HepG2 (cell line): ENCODE measurements around the gene RMND5A. TPM values are rescaled to one million over a fixed set of nuclear protein-coding genes. Genes with fewer than 3 reads are reported as not detected.

Experiments used
- HMG20B ChIP-seq: conservative IDR thresholded peaks from 2 replicates; pipeline ENCODE4 v1.6.1; 2016; ENCODE audit warnings: missing genetic modification reagents, missing compliant biosample characterization
- HOXA5 ChIP-seq: sonication (generic); formaldehyde crosslinking; IDR thresholded peaks from 2 replicates; pipeline ENCODE4 v1.4.0; 2020; ENCODE audit warnings: missing genetic modification reagents
- MED8 ChIP-seq: sonication (generic); formaldehyde crosslinking; IDR thresholded peaks from 2 replicates; pipeline ENCODE4 v1.8.1; 2023; ENCODE audit warnings: mild to moderate bottlenecking, missing genetic modification reagents; ENCODE audit not compliant: insufficient replicate concordance
- SMC3 ChIP-seq: IDR thresholded peaks from 2 replicates; pipeline ENCODE4 v1.6.1; 2011; ENCODE audit warnings: low read length, improper control_type of control experiment
- ZNF20 ChIP-seq: sonication (generic); formaldehyde crosslinking; IDR thresholded peaks from 2 replicates; pipeline ENCODE4 v1.4.0; 2020; ENCODE audit warnings: mild to moderate bottlenecking, moderate library complexity, missing genetic modification reagents
- polyA plus RNA-seq, 8 experiments: library from polyadenylated mRNA; depleted of rRNA in 3 of 8; stranded (reverse) in 7 of 8; unstranded in 1 of 8; fragments of >200 nt; fragmentation: Illumina TruSeq in 4 of 8; extraction: Trizol in 4 of 8; gene quantifications; 2 replicates each; pipeline versions ENCODE4 v1.2.1 to v1.2.3, GENCODE V29; 2011 to 2016; ENCODE audit warnings: low read depth in 4 of 8, missing spikeins in 1 of 8, mixed read lengths in 1 of 8; ENCODE audit not compliant: insufficient read depth in 1 of 8
- total RNA-seq, 5 experiments: library from RNA; depleted of rRNA; stranded (reverse); fragments of >200 nt; fragmentation: Illumina TruSeq; extraction: Trizol; gene quantifications; 2 replicates each; pipeline ENCODE4 v1.2.3, GENCODE V29; 2016; ENCODE audit warnings: low read depth in 1 of 5
- TF ChIP-seq, protein P1 (sequence below): sonication (generic); formaldehyde crosslinking; IDR thresholded peaks from 2 replicates; pipeline ENCODE4 v1.4.0; 2020; ENCODE audit warnings: missing genetic modification reagents
- TF ChIP-seq, protein P2 (sequence below): sonication (generic); formaldehyde crosslinking; conservative IDR thresholded peaks from 2 replicates; pipeline ENCODE4 v1.8.0; 2022; ENCODE audit warnings: low read depth, missing genetic modification reagents

RMND5A gene
- total and polyA plus RNA-seq, 2 of the 13 experiments (the other 11 are each of a cell fraction or from before 2014, with no cell fraction given): 31.0 to 66.4 TPM

DNA sequence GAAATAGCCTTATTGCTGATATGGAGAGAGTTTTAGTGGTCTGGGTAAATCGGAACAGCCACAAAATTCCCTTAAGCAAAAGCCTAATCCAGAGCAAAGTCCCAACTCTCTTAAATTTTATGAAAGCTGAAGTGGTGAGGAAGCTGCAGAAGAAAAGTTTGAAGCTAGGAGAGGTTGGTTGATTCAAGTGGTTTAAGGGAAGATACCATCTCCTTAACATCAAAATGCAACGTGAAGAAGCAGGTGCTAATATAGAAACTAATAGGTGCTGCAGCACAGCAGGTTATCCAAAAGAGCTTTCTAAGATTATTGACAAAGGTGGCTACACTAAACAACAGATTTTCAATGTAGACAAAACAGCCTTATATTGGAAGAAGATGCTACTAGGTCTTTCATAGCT, 98.9 kb downstream of the RMND5A start (continued):
- no peak for TF ChIP-seq MED8
- no peak for TF ChIP-seq ZNF20 (CRISPR knock-in tag)
- TF ChIP-seq, protein P1, sequence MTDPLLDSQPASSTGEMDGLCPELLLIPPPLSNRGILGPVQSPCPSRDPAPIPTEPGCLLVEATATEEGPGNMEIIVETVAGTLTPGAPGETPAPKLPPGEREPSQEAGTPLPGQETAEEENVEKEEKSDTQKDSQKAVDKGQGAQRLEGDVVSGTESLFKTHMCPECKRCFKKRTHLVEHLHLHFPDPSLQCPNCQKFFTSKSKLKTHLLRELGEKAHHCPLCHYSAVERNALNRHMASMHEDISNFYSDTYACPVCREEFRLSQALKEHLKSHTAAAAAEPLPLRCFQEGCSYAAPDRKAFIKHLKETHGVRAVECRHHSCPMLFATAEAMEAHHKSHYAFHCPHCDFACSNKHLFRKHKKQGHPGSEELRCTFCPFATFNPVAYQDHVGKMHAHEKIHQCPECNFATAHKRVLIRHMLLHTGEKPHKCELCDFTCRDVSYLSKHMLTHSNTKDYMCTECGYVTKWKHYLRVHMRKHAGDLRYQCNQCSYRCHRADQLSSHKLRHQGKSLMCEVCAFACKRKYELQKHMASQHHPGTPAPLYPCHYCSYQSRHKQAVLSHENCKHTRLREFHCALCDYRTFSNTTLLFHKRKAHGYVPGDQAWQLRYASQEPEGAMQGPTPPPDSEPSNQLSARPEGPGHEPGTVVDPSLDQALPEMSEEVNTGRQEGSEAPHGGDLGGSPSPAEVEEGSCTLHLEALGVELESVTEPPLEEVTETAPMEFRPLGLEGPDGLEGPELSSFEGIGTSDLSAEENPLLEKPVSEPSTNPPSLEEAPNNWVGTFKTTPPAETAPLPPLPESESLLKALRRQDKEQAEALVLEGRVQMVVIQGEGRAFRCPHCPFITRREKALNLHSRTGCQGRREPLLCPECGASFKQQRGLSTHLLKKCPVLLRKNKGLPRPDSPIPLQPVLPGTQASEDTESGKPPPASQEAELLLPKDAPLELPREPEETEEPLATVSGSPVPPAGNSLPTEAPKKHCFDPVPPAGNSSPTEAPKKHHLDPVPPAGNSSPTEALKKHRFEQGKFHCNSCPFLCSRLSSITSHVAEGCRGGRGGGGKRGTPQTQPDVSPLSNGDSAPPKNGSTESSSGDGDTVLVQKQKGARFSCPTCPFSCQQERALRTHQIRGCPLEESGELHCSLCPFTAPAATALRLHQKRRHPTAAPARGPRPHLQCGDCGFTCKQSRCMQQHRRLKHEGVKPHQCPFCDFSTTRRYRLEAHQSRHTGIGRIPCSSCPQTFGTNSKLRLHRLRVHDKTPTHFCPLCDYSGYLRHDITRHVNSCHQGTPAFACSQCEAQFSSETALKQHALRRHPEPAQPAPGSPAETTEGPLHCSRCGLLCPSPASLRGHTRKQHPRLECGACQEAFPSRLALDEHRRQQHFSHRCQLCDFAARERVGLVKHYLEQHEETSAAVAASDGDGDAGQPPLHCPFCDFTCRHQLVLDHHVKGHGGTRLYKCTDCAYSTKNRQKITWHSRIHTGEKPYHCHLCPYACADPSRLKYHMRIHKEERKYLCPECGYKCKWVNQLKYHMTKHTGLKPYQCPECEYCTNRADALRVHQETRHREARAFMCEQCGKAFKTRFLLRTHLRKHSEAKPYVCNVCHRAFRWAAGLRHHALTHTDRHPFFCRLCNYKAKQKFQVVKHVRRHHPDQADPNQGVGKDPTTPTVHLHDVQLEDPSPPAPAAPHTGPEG: no peak
- TF ChIP-seq, protein P2, sequence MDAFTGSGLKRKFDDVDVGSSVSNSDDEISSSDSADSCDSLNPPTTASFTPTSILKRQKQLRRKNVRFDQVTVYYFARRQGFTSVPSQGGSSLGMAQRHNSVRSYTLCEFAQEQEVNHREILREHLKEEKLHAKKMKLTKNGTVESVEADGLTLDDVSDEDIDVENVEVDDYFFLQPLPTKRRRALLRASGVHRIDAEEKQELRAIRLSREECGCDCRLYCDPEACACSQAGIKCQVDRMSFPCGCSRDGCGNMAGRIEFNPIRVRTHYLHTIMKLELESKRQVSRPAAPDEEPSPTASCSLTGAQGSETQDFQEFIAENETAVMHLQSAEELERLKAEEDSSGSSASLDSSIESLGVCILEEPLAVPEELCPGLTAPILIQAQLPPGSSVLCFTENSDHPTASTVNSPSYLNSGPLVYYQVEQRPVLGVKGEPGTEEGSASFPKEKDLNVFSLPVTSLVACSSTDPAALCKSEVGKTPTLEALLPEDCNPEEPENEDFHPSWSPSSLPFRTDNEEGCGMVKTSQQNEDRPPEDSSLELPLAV (CRISPR knock-in tag): no peak
- TF ChIP-seq SMC3: no peak
- TF ChIP-seq HOXA5: no peak
- TF ChIP-seq HMG20B (CRISPR knock-in tag): no peak
